Activated CD4-positive, alpha-beta T cell treated with anti-CD3 and anti-CD28 coated beads, Interleukin-2, amount 50 U/mL, for 1 hour (primary cell): ENCODE data around the gene B3GNT3.

ENCODE experiments used
- DNase-seq: peaks from one replicate; pipeline ENCODE4 v3.0.0-alpha.2; 2020

Gene B3GNT3

DNA sequence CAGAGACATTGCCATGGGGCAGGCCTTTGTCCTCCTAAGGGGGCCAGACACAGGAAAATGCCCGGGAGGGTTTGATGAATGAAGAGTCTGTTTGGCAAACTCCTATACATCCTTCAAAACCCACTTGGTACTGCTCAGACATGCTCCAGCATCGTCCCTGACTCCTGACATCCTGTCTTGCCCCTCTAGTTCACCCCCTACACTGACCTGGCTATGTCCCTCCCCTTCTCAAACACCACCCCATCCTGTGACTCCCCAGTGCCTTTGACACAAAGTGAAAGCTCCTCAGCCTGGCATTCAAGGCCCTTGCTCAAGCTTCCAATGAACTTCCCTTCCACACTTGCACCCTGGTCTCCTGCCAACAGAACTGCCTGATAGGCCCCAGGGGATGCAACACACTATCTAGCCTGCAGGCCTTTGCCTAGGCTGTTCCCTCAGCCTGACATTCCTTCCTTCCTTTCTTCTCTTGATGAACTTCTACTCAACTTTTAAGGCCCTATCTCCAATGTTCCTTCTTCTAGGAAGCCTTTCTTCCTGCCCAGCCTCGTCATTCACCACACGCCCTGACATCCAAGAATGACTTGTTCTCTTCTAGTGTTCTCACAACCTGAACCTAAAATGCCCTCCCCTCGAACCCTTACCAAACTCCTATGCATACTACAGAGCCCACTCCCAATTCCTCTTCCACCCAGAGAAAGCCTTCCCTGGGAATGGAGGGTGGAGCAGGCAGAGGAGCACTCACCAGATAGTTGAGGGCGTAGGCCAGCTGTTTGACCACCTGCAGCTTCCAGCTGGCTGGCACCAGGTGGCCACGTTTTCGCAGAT, 40.5 kb downstream of the B3GNT3 start:
- no peak for DNase-seq

DNA sequence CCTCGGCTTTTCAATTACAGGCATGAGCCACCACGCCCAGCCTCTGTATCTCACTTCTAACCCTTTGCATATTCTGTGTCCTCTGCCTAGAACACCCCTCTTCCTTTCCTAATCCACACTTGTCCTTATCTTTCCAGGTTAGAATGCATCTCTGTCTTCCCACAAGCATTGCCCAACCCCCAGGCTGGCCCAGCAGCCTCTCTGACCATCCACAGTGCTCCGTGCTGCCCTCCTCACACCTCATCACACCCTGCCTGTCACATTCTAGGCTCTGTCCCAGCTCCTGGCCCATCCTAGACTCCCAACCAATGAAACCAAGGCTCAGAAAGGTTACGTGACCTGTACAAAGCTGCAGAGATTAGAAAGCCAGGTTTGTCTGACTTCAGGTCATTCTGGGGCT, 41.6 kb downstream of the B3GNT3 start:
- DNase-seq, result no peak

DNA sequence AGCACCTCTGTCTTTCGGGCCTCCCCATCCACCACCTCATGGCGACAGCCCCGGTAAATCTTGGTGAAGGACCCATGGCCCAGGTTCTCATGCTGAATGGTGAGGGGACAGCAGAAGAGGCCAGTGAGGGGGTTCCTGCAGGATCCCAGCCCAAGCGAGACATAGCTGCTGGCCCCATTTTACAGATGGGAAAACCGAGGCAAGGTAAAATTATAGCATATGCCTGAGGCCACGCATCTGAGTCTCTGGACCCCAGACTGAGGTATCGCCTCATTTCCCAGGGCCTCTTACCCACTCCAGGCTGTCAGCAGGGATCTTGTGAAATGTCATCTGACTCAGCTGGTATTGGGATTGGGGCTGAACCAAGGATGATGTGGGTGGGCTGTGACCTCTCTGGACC, 43.0 kb downstream of the B3GNT3 start:
- no peak for DNase-seq

DNA sequence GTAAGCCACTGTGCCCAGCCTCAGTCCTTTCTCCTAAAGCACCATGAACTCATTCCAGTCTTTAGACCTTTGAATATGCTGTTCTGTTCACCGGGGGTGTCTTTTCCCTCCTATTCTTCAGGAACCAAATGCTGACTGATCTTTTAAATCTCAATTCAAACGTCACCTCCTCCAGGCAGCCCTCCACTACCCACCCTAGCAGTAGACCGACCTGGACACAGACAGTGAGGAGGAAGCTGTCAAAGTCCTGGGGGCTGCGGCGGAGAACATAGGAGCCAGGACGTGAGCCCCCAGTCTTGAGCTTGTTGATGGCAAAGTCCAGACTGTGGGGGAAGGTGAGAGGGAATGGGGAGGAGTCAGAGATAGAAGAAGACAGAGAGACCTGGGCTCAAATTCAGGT, 45.1 kb downstream of the B3GNT3 start:
- no peak for DNase-seq

DNA sequence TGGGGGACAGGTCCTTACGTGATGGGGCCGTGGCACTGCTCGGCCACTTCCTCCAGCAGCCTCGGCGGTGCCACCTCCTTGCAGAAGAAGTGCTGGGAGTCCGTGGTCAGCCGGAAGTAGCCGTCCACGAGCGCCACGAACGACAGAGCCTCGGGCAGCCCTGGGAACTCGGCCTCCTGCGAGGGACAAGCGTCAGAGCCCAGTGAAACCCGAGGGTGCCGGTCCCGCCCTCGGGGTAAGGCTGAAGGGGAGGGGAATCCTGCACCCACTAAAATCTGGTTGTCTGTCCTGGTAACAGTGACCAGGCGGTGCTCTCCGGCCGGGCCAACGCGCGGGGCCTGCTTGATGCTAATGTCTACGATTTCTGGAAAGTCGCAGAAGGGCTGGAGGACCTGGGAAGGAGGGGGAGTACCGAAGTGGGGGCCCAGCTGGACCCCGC, 46.5 kb downstream of the B3GNT3 start:
- DNase-seq, result no peak

DNA sequence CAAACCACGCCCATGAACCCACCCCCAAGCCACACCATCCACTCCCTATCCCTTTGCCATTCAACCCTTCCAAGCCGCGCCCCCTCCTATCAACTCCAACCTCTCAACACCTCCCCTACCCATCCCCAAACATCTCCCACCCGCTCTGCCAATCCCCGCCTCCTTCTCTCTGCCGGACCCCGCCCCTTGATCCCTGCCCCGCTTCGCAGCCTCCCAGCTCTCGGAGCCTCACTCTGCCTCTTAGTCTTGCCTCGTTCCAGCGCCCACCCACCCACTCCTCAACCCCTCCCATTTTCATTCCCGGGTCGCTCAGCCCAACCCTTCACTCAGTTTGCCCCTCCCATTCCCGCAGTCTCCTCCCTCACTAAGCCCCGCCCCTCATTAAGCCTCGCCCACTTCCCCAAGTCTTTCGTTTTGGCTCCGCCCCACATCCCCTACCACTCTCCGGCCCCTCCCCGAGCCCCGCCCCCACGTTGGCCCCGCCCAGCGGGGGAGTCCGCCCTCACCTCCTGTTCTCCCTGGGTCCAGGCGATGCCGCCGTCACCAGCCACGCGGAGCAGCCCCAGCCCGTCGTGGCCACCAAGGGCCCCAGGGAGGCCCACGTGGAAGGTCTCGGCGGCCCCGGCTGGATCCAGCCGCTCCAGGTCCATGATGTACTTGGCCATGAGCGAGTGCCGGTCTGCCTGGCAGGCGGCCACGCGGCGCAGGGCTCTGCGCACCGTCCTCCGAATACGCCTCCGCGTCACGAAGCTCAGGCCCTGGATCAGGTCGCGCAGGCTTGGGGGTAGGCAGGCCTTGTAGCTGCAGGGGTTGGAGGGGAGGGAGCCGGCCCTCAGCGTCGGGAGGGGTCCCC, 47.1 kb downstream of the B3GNT3 start:
- peak; percentile 57 for DNase-seq

DNA sequence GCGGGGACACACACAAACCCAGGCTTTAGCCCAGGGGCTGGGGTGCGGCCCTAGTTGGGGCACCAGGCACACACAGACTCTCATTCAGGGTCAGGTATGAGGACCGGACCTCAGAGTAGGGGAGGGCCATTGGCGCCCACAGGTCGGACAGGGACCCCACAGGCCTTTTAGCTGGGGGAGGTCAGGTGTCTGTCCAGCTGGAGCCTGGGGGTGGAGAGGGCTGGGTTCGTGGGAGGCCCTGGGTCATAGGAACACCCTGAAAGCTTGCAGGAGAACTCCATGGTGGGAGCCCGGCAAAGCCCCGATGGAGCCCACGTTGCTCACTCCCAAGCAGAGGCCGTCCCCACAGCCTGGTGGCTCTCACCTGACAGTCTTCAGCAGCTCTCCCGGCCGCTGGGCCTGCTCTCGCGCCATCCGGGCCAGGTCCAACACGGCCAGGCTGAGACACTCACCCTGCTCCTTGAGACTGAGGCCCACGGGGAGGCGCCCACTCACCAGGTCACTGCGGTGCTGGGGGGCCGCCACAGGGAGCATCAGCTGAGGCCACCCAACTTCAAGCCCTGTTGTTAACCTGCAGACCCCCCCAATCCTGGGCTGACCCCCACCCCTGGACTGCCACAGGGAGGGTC, 47.8 kb downstream of the B3GNT3 start:
- no peak for DNase-seq

DNA sequence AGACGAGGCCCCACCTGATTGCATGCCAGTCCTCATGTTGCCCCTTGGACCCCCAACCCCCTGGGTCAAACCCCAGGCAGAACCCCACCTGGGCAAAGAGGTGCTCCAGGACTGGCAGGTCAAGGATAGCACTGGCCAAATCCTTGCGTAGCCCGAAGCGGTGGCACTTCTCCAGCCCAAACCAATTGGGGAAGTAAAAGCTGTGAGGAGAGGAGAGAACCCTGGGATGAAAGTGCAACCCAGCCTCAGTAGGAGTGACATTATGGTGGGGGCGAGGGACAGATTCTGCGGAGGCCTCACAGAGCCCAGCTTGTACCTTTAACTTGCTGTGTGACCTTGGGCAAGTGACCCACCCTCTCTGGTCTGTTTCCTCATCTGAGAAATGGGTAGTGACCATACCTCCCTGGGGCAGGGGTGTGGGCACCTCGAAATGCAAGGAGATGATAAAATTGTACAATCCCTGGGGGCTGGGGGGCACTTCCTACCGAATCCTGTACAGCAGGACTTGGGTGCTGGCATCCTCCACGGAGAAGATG, 48.4 kb downstream of the B3GNT3 start:
- no peak for DNase-seq

DNA sequence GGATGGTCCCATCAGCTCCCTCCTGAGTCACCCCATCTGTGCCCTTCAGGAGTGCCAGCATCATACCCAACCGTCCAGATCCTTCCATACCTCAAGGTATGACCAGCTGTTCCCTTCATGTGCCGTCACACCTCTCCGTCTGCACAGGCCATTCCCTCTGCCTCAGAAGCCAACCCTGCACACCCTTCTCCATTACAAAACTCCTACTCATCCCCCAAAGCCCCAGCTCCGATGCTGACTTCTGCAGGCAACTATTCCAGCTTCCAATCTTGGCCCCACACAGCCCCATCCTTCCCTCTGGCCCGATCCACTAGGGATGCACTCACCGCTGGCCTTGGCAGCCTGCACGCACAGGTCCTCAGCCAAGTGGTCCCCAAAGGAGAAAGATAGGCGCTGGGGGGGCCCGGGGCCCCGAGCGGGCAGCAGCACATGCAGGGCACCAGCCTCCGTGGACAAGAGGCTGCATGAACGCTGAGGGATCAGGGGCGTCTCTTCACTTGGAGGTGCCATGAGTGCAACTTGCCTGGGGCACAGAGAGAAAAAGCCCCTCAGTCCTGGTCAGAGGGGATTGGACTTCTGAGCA, 49.1 kb downstream of the B3GNT3 start:
- no peak for DNase-seq

DNA sequence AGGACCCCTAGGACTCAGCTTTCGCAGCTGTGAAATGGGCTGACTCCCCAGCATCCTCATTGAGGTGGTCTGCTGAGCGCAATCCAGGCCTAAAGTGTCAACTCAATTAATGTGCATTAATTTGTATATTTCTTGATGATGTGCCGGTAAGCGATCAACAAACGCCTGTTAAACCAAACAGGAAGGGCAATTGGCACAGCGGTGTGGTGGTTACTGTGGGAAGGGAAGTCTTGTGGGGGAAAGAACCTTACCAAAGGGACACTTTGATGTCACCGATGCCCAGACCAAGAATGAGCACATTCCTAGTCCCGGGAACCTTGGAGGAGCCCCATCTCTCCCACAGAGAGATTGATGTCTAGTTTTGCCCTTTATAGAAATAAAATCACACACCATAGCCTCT, 51.2 kb downstream of the B3GNT3 start:
- peak; percentile 27 for DNase-seq

DNA sequence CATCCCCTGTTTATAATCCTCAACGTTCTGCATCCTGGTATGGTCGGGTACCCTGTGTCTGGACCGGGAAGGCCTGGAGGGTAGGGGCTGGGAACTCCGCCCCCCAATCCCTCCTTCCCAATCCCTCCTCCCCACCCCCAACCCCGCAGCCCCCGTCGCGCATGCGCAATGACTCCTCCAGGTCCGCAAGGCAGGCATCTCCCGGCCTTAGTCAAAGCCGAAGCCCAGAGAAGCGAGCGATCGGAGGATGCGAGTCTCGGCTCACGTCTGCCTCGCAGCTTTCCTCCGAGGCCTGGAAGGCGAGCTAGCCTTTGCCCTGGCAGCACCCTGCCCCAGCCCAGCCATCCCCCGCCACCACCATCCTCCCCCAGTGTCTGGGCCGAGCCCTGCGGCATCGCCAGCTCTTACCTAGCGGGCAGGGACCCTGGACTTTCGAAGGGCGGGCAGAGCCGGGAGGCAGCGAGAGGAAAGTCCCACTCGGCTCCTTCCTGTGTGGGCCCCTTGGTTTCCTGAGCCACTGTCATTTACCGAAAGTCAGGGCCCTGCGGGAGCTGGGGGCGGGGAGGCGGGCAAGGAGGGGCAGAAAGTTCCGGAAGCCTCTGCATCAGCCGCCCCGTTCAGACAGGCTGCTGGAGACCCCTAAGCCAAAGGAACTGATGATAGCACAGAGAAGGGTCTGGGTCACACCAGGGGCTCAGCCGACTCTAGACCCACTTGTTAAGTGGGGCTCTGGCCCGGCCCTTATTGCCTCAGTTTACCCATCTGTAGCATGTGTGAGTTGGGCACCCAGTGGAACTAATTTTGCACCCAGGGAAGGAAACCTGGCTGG, 52.8 kb downstream of the B3GNT3 start, which contains the start of gene JAK3:
Gene JAK3, minus strand, starts transcription at position 445 of the 829 bp plus-strand sequence. CDS start 3,565 bp downstream, outside the sequence.
- peak; percentile 78 for DNase-seq

DNA sequence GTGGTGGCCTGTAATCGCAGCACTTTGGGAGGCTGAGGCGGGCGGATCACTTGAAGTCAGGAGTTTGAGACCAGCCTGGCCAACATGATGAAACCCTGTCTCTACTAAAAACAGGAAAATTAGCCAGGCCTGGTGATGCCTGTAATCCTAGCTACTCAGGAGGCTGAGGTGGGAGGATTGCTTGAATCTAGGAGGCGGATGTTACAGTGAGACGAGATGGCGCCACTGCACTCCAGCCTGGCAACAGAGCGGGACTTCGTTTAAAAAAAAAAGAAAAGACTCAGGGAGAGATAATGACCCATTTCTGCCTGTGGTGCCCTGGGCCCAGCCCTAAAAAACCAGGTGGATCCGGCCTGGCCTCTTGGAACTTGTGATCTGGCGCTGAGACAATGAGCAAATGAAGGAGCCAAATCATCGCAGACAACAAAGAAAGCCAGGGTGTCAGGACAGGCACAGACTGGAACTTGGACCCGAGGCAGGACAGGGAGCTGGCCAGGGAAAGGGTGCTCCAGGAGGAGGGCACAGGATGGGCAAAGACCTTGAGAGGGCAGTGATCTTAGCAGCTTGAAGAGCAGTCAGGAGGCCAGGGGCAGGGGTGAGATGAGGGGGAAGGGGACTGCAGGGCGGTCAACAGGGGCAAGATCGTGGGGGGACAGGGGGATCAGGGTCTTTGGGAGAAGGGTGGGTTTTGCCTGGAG, 53.8 kb downstream of the B3GNT3 start:
- DNase-seq, result no peak

DNA sequence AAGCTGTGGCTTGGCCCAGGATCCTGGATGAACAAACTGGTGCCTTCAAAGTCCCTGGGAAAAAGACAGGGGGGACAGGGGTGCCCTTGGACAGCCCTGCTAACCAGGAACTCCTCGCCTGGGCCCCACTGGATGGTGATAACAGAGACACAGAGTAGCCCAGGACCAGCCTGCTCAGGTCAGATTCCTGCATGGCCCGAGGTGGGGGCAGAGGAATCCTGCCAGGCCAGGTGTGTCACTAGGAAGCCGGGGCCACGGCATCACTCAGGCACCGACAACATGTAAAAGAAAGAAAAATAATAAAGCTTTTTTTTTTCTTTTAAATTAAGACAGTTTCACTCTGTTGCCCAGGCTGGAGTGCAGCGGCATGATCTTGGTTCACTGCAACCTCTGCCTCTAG, 59.1 kb downstream of the B3GNT3 start:
- no peak for DNase-seq

DNA sequence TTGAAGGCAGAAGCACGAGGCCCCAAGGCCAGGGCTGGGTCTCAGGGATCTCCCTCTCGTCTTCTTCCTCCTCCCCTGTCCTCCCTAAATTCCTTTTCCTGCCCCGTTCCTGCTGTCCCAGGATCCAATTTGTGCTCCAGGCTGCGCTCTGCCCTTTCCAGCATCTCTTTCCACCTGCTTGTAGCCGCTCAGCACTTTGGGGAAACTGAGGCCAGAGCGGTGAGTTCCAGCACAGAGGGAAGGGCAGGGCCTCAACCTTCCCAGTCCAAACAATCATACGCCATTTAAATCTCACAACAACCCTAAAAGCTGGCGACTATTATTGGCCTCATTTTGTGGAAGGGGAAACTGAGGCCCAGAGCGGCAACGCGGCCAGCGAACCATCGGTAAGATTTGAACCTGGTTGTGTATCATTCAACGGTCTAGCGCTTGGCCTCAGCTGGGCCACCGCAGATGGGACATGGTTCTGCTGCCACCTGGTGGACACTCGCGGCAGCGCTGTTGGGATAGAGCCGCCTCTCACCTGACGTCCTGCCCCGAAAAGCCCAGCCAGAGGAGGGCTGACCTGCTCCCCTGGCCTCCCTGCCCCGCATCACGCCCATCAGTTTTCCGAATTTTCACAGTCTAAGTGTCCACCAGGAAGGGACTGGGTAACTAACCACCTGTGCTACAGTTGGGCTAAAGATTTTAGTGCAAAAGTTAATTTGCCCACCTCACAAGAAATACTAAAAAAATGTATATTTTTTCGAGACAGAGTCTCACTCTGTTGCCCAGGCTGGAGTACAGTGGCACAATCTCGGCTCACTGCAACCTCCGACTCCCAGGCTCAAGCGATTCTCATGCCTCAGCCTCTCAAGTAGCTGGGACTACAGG, 60.6 kb downstream of the B3GNT3 start:
- DNase-seq, result peak; percentile 92

DNA sequence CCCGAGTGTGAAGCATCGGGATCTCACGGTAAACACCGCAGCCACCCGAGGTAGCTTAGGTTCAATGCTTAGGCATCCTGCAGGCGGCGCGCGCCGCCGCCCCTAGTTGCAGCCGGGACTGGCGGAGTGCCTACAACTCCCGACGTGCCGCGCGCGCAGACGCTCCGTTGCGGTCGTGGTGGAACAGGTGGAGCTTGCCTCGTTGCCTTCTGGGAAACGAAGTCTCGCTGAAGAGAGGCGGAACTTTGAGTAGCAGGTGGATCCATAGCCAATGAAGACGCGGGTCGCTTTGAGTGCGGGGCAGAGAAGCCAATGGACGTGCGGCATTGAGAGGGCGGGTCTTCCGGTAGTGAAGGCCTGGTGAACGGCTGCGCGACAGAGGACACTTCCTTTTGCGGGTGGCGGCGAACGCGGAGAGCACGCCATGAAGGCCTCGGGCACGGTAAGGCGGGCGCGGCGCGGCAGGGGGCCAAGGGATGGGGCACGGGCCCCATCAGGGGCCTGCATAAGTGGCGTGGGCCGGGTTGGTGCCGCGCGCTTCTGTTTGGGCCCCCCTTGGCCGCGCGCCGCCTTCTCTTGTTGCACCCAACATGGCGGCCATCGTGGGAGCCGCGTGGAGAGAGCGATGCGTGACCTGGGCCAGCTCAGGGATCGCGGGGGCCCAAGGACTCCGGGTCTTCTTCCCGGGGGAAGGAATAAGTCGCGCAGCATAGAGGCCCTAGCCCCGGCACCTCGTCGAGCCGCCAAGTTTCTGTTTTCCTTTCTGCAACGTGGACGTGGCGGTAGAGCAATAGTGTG, 64.8 kb downstream of the B3GNT3 start, which contains the start of gene RPL18A:
Gene RPL18A, plus strand, starts transcription at position 378 of the 798 bp plus-strand sequence. Its CDS starts 47 bp downstream, at position 425.
- peak; percentile 98 for DNase-seq

DNA sequence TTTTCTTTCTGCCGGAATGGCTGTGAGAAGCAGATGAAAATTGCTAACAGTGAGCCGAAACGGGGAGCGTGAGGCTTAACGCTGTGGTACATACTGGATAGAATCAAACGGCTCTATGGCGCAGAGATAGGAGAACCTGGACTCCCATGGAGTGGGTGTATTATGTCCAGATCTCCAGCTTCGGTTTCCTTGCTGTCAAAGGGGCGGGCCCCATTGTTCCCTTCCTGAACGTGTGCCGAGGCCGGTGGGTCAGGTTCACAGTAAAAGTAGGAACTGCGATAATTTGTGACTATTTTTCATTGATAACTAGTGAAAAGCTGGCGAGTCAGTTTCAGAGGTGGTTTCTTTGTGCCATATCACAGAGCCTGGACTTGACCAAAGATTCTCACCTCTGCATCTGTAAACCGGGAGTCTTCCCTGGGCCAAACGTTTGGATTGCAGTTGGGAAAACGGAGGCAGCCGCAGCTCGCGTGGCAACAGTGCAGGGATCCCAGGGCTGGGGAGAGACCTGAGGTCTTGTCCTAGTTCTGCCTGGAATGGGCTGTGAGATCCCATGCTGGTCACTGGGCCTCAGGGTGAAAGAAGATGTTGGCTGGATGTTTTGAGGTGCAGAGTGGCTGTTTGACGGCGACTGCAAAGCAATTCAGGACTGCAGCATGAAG, 65.5 kb downstream of the B3GNT3 start:
- DNase-seq, result no peak

DNA sequence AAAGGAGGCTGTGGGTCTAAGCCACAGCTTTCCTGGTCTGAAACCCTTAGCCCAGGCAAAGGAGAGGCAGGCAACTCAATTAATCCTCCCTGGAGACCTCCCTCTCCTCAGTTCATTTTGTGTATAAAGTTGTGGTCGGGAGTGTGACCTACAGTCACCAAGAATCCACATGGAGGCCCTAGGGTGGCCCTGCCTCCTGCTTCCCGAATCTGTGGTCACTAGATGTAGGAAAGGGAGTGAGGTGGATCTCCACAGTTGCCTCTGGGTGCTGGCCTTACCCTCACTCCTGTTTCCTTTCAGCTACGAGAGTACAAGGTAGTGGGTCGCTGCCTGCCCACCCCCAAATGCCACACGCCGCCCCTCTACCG, 66.0 kb downstream of the B3GNT3 start:
- DNase-seq, result no peak

DNA sequence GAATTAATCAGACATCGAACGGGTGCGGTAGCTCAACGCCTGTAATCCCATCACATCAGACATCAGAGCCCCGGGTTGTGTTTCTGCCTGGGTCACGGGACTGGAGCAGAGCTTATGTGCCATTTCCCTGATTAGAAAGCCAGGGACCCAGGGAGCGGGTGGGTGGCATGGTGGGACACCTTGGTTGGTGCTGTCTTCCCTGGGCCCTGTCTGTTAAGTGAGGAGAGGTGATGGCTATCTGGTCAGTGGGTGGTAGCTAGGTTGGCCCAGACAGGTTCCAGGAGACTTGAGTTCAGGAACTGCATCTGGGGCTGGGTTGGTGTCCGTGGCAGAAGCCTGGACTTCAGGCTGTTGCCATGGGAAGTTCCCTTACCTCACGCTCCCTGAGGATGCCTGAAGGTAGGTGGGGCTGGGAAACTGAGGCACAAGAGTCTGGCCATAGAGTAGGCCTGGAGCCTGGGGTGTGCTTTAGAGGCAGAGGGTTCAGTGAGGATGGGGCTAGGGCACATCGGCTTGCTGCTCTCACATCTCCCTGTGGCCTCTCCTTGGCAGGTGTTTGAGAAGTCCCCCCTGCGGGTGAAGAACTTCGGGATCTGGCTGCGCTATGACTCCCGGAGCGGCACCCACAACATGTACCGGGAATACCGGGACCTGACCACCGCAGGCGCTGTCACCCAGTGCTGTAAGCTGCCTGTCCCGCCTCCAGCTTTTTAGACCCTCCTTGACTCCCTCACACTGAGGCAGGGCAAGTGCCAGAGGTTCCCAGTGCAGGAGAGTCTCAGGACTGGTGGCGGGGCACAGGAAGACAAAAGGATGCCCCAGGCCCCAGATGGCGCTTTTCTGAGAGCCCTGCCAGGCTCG, 66.8 kb downstream of the B3GNT3 start:
- DNase-seq, result no peak
